T-helper 1 cell (primary cell): ENCODE measurements around the gene SSR2.

Source experiments
- DNase-seq, 5 donors: peaks; one replicate each; pipeline ENCODE4 v3.0.0-alpha.2; 2012 to 2020
- total RNA-seq, 4 donors: gene quantifications; one replicate each; lab custom pipeline; 2026; lab: John Stamatoyannopoulos, UW

Gene SSR2
- 154 to 188 (median 177) reads per million in 4 donors for total RNA-seq

DNA sequence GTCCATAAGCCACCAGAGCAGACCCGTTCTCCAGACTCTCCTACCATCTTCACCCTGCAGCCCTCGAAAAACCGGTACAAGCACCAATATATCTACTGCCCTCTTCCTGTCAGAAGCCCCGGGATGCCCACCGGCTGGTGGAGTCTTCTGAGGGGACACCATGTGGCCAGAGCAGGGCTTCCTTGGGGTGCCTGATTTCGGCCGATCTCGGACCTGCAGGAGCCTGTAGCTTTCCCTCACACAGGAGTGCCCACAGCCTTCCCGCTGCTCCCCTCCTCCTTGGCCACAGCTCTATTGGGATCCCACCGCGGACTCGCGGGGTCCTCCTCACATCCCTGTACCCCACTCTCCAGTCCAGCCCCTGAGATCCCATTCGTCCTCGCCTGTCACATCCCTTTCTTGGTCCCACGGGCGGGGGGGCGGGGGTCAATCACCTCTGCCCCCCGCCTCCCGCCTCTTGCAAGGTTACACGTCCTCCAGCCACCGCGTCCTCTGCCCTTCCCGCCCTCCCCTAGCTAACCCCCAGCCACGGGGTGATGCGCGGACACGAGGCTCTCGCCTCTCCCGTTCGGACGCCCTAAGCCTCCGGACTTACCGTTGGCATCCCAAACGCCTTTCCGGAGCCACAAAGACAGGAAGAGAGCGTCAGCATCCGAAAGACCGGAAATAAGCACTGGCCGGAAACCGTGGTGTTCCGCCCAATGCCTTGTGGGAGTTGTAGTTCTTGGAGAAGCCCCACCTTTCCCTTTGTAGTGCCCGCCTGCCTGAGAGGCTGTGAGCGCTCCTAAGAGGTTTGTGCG, at the start of gene SSR2:
Gene SSR2 (minus strand): TSS at position 659 of the 800 bp plus-strand sequence. CDS start 784 bp downstream, outside the sequence.
- DNase-seq: peak; percentile 67 to 91 (median 79)

- no peak for DNase-seq
These were observed 49.8 kb upstream of the SSR2 start for GRCh38 chr1:156070548-156070947.

GRCh38 chr1:156069490-156070455, 49.0 kb upstream of the SSR2 start:
- no peak for DNase-seq

- DNase-seq: no peak
These were observed 46.5 kb upstream of the SSR2 start for GRCh38 chr1:156067262-156067661.

DNA sequence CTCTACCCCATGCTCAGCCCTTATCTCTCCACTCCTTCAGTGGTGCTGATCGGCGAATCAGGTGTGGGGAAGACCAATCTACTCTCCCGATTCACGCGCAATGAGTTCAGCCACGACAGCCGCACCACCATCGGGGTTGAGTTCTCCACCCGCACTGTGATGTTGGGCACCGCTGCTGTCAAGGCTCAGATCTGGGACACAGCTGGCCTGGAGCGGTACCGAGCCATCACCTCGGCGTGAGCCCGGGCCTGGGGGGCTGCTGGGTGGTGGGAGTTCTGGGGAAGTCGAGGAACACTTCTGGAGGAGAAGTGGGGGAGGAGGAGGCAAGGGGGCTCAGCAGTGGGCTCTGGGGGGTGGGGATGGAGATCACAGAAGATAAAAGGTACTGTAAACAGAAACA, 45.1 kb upstream of the SSR2 start:
- no peak for DNase-seq

DNA sequence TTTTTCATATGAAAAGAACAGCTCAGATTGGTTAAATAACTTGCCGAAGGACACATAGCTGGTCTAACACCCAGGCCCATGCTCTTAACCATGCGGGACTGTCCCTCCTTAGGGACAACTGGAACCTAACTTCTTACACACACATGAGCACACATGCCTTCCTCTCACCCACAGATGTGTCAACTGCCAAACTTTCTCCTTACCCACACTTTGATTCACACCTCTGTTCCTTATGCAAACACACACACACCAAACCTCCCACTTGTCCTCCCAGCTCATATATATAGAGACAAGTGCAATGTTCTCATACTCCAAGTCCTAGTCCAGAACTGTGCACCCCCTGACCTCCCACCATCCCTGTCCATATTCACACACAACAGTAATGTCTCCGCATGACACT, 44.5 kb upstream of the SSR2 start:
- no peak for DNase-seq

DNA sequence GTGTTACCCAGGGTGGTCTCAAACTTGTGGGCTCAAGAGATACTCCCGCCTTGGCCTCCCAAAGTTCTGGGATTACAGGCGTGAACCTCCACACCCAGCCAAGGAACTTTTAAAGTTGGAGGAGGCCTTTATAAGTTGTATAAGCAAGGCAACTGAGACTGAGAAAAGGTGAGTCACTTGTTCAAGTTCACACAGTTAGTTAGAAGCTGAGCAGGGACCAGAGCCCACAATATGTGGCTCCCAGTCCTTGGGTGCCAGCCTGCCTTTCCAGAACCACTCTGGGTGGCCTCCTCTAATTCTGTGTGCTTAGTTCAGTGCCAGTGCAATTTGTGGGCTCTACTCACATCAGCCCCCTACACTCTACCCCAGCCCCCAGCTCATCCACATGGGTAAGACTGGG, 43.9 kb upstream of the SSR2 start:
- no peak for DNase-seq

- DNase-seq: no peak
These were observed 43.2 kb upstream of the SSR2 start for GRCh38 chr1:156063997-156064285.

GRCh38 chr1:156062189-156062588, 41.4 kb upstream of the SSR2 start:
- no peak for DNase-seq

- no peak for DNase-seq
These were observed 40.3 kb upstream of the SSR2 start, which contains the start of gene RAB25 for GRCh38 chr1:156060937-156061636. TSS of gene RAB25 (plus strand) at chr1:156061160. CDS start at chr1:156061401, 241 bp downstream.

DNA sequence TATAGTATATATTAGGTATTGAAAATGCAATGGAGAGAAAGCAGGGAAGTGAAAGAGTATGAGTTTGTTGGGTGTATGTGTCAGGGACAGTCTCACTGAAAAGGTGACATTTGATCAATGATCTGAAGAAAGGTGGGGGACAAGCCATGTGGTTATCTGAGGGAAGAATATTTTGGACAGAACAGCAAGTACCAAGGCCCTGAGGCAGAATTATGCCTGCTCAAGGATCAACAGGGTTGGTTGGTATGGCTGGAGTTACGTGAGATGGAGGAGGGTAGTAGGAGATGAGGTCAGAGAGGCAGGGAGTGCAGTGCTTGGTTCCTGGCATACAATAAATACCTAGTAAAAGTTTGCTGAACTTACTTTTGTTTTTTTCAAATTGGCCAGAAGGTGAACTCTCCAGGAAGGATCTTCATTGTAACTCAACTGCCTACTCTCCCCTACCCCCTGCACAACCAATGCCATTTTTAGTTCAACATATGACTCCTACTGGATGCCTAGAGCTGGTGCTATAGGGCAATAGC, 35.6 kb upstream of the SSR2 start:
- DNase-seq: no peak

GRCh38 chr1:156055281-156056048, 34.7 kb upstream of the SSR2 start:
- no peak for DNase-seq

- DNase-seq: peak; percentile 84 to 94 (median 90)
These were observed 33.9 kb upstream of the SSR2 start, which contains the start of gene LAMTOR2 for GRCh38 chr1:156054500-156055280. TSS of gene LAMTOR2 (plus strand) at chr1:156054782. CDS start at chr1:156054890, 108 bp downstream.

DNA sequence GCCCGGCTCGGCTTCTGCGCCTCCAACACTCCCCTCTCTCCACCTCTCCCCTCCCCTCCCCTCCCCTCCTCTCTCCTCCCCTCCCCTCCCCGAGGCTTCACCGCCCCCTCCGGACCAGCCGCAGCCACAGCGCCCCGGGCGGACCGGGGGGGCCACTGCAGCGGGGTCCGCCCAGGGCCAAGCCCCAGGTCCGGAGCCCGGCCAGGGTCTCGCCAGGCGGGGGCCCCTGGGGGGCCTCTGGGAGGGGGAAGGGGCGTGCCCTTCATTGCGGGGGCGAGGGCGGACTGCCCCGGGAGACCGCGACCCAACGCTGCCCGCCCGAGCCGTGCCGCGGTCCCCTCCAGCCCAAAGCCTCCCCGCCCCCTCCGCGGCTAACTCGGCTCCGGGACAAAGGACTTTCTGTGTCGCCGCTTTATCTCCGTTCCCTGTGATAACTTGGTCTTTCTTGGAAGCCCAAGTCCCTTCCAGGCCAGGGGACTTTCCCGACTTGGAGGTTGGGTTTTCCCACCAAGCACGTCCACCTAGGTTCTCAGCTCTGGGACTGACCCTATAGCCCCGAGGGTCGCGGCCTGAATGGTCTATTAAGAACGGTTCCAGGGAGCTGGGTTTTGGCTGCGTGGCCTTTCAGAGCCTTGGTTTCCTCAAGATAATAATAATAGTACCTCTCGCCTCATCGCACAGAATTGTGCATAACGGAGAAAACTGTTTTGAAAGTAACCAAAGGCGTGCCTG, 33.2 kb upstream of the SSR2 start, which contains the start of gene UBQLN4:
Gene UBQLN4 (minus strand): TSS at position 31 of the 732 bp plus-strand sequence. CDS start 97 bp downstream, outside the sequence.
- peak; percentile 74 to 85 (median 81) for DNase-seq

- peak; percentile 59 to 70 (median 61) for DNase-seq
These were observed 32.4 kb upstream of the SSR2 start for GRCh38 chr1:156052862-156053767.

GRCh38 chr1:156051011-156051725, 30.4 kb upstream of the SSR2 start:
- DNase-seq: no peak

- DNase-seq: no peak
These were observed 29.6 kb upstream of the SSR2 start for GRCh38 chr1:156050376-156050775.

- no peak for DNase-seq
These were observed 28.0 kb upstream of the SSR2 start for GRCh38 chr1:156048663-156049258.
